ENCODE results near the gene ABRACL. TPM values are rescaled to one million over a fixed set of nuclear protein-coding genes. Genes with fewer than 3 reads are reported as not detected.

Gene ABRACL
- total RNA-seq, 3 donors from 2014 or later, result 10.9 to 26.9 (median 17.4) TPM

- H3K27ac ChIP-seq, result no peak overlapping the region
- H3K36me3 ChIP-seq, result no peaks in the 10 kb centered on the region
- intact Hi-C loops (cut with DNase I; ENCODE audit: low total_unique reads), result no loop called here
- H3K9me3 ChIP-seq, result no peaks in the 10 kb centered on the region
- no peak for DNase-seq (ENCODE audit: low spot score in 2 of 2)
- TF ChIP-seq POLR2A (IDR thresholded peaks at IDR 0.05), result no peak
- TF ChIP-seq CTCF (IDR thresholded peaks at IDR 0.05), result no peak
- TF ChIP-seq POLR2AphosphoS5 (IDR thresholded peaks at IDR 0.05), result no peak
- no peaks in the 10 kb centered on the region for H3K27me3 ChIP-seq
- no peaks in the 10 kb centered on the region for H3K4me1 ChIP-seq
- no peak overlapping the region for H3K4me3 ChIP-seq
Measured at GRCh38 chr6:139011980-139012379, 16.6 kb upstream of the ABRACL start.

GRCh38 chr6:139013185-139013800, 15.3 kb upstream of the ABRACL start:
- no peak overlapping the region for H3K4me3 ChIP-seq
- no peaks in the 10 kb centered on the region for H3K27me3 ChIP-seq
- H3K9me3 ChIP-seq, result no peaks in the 10 kb centered on the region
- no peak for DNase-seq (ENCODE audit: low spot score in 2 of 2)
- no peak for TF ChIP-seq CTCF (IDR thresholded peaks at IDR 0.05)
- no peak for TF ChIP-seq POLR2AphosphoS5 (IDR thresholded peaks at IDR 0.05)
- no peak for TF ChIP-seq POLR2A (IDR thresholded peaks at IDR 0.05)
- intact Hi-C loops (cut with DNase I; ENCODE audit: low total_unique reads), result no loop called here
- no peak overlapping the region for H3K27ac ChIP-seq
- H3K36me3 ChIP-seq, result no peaks in the 10 kb centered on the region
- H3K4me1 ChIP-seq, result no peaks in the 10 kb centered on the region

- no peak for DNase-seq (ENCODE audit: low spot score in 2 of 2)
- H3K4me1 ChIP-seq, result no peaks in the 10 kb centered on the region
- H3K9me3 ChIP-seq, result no peaks in the 10 kb centered on the region
- intact Hi-C loops (cut with DNase I; ENCODE audit: low total_unique reads), result no loop called here
- H3K36me3 ChIP-seq, result no peaks in the 10 kb centered on the region
- no peak overlapping the region for H3K27ac ChIP-seq
- no peaks in the 10 kb centered on the region for H3K27me3 ChIP-seq
- H3K4me3 ChIP-seq, result no peak overlapping the region
- TF ChIP-seq CTCF (IDR thresholded peaks at IDR 0.05) (no peak), POLR2AphosphoS5 (IDR thresholded peaks at IDR 0.05) (no peak)
Measured at GRCh38 chr6:139014945-139015344, 13.6 kb upstream of the ABRACL start.

- Histone ChIP-seq H3K4me3 (no peak overlapping the region), H3K27me3 (no peaks in the 10 kb centered on the region), H3K9me3 (no peaks in the 10 kb centered on the region), H3K36me3 (no peaks in the 10 kb centered on the region), H3K4me1 (no peaks in the 10 kb centered on the region), H3K27ac (no peak overlapping the region)
- DNase-seq (ENCODE audit: low spot score in 2 of 2), result no peak
- TF ChIP-seq CTCF (IDR thresholded peaks at IDR 0.05) (no peak), POLR2AphosphoS5 (IDR thresholded peaks at IDR 0.05) (no peak), POLR2A (IDR thresholded peaks at IDR 0.05) (no peak)
- intact Hi-C loops (cut with DNase I; ENCODE audit: low total_unique reads), result no loop called here
Measured at GRCh38 chr6:139016337-139017213, 12.0 kb upstream of the ABRACL start.

GRCh38 chr6:139017227-139017626, 11.3 kb upstream of the ABRACL start:
- TF ChIP-seq CTCF (IDR thresholded peaks at IDR 0.05) (no peak), POLR2AphosphoS5 (IDR thresholded peaks at IDR 0.05) (no peak), POLR2A (IDR thresholded peaks at IDR 0.05) (no peak)
- H3K27ac ChIP-seq, result no peak overlapping the region
- no peaks in the 10 kb centered on the region for H3K36me3 ChIP-seq
- no peaks in the 10 kb centered on the region for H3K9me3 ChIP-seq
- H3K4me3 ChIP-seq, result no peak overlapping the region
- no peak for DNase-seq (ENCODE audit: low spot score in 2 of 2)
- H3K4me1 ChIP-seq, result no peaks in the 10 kb centered on the region
- intact Hi-C loops (cut with DNase I; ENCODE audit: low total_unique reads), result no loop called here
- H3K27me3 ChIP-seq, result no peaks in the 10 kb centered on the region
